Caco-2 (cell line): Measurements from ENCODE around the gene FCAR. TPM values are rescaled to one million over a fixed set of nuclear protein-coding genes. Genes with fewer than 3 reads are reported as not detected.
"Not testable (repeated sequence)": the region's sequence is repeated elsewhere in the genome, so short reads cannot be mapped to it uniquely, and the experiment has no call there.

ENCODE experiments used
- BruUV-seq: library from RNA; stranded (reverse); fragments of 400-500 nt; replicated peaks from 2 replicates; lab custom pipeline; 2021; lab: Mats Ljungman, UMichigan
- CTCF ChIA-PET: fragments of 300-600 bp; sonication (Branson Sonifier 250); formaldehyde crosslinking; loops from one replicate; lab custom pipeline; 2022; ENCODE audit warnings: antibody characterized with exemption; lab: Charles Lee
- POLR2A ChIA-PET: fragments of 300-600 bp; sonication (Branson Sonifier 250); formaldehyde crosslinking; loops from one replicate; lab custom pipeline; 2022; ENCODE audit warnings: antibody characterized with exemption; lab: Charles Lee
- DNase-seq, 2 experiments: peaks; one replicate each; pipeline versions ENCODE4 v3.0.0 to v3.0.0-alpha.2; 2020 to 2022
- H3K27me3 ChIP-seq: replicated peaks from 2 replicates; pipeline ENCODE4 v1.6.0; 2011; ENCODE audit warnings: low read length; ENCODE audit not compliant: control insufficient read depth, insufficient read depth
- H3K36me3 ChIP-seq: 2 replicates; pipeline ENCODE4 v1.5.1; 2011; ENCODE audit warnings: low read length; ENCODE audit not compliant: control insufficient read depth, insufficient read depth
- H3K4me1 ChIP-seq: fragments of 250-450 bp; sonication (Bioruptor Pico); 2 replicates; pipeline ENCODE4 v1.5.1; 2020; ENCODE audit warnings: mild to moderate bottlenecking
- H3K4me3 ChIP-seq: 2 replicates; pipeline ENCODE4 v1.5.1; 2011; ENCODE audit warnings: low read depth, mild to moderate bottlenecking, control low read depth, low read length
- H3K9me3 ChIP-seq: fragments of 250-450 bp; sonication (Bioruptor Pico); 2 replicates; pipeline ENCODE4 v1.5.1; 2020; ENCODE audit warnings: mild to moderate bottlenecking, moderate library complexity
- H3K27ac Mint-ChIP-seq: one replicate; pipeline ENCODE4 v1.8.0; 2022; ENCODE audit warnings: mixed read lengths; ENCODE audit not compliant: unreplicated experiment
- H3K27me3 Mint-ChIP-seq: one replicate; pipeline ENCODE4 v1.8.0; 2022; ENCODE audit warnings: mixed read lengths; ENCODE audit not compliant: insufficient read depth, unreplicated experiment
- H3K36me3 Mint-ChIP-seq: one replicate; pipeline ENCODE4 v1.8.0; 2022; ENCODE audit warnings: mild to moderate bottlenecking, mixed read lengths; ENCODE audit not compliant: insufficient read depth, unreplicated experiment
- H3K4me1 Mint-ChIP-seq: one replicate; pipeline ENCODE4 v1.8.0; 2022; ENCODE audit warnings: low read depth, mixed read lengths; ENCODE audit not compliant: unreplicated experiment
- H3K4me3 Mint-ChIP-seq: one replicate; pipeline ENCODE4 v1.8.0; 2022; ENCODE audit warnings: mild to moderate bottlenecking, moderate library complexity, mixed read lengths; ENCODE audit not compliant: unreplicated experiment
- H3K9me3 Mint-ChIP-seq: one replicate; pipeline ENCODE4 v1.8.0; 2022; ENCODE audit warnings: mixed read lengths; ENCODE audit not compliant: unreplicated experiment
- intact Hi-C: fragments of 100-400 bp; cut with micrococcal nuclease; formaldehyde crosslinking; loops from one replicate; pipeline ENCODE4 v1.10.0; 2022; ENCODE audit not compliant: unreplicated experiment
- total RNA-seq: library from RNA; stranded (reverse); gene quantifications from 2 replicates; pipeline ENCODE4 v1.2.3, GENCODE V29; 2022
- TF ChIP-seq, protein P1 (sequence below), 2 experiments: fragments of 200-600 bp in 1 of 2; IDR thresholded peaks; 1 replicate in 1 of 2; 2 replicates in 1 of 2; pipeline versions ENCODE4 v1.5.1 to v1.8.0; 2011 to 2022; ENCODE audit warnings: antibody characterized with exemption in 1 of 2, control low read depth in 1 of 2, inconsistent platforms in 1 of 2, low read depth in 1 of 2, low read length in 1 of 2, mild to moderate bottlenecking in 1 of 2, moderate library complexity in 1 of 2; ENCODE audit not compliant: insufficient read depth in 1 of 2, severe bottlenecking in 1 of 2, unreplicated experiment in 1 of 2

Gene FCAR
- total RNA-seq, 1 experiment from 2014 or later, result not detected

DNA sequence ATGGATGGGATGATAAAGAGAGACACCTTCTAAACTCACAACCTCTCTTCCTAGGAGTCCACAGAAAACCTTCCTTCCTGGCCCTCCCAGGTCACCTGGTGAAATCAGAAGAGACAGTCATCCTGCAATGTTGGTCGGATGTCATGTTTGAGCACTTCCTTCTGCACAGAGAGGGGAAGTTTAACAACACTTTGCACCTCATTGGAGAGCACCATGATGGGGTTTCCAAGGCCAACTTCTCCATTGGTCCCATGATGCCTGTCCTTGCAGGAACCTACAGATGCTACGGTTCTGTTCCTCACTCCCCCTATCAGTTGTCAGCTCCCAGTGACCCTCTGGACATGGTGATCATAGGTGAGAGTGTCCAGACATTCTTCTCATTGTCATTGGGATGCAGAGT is 36.5 kb upstream of the FCAR start:
- intact Hi-C loops, H3K27me3 ChIP-seq, BruUV-seq, H3K4me1 ChIP-seq, H3K4me1 Mint-ChIP-seq, H3K36me3 ChIP-seq, CTCF ChIA-PET, H3K27ac Mint-ChIP-seq, H3K9me3 ChIP-seq, DNase-seq, POLR2A ChIA-PET, H3K4me3 Mint-ChIP-seq, H3K4me3 ChIP-seq, H3K36me3 Mint-ChIP-seq: not testable (repeated sequence)
- Mint-ChIP-seq H3K9me3 (peaks cover 18% of the 10 kb centered on the region), H3K27me3 (peaks cover 17% of the 10 kb centered on the region)

DNA sequence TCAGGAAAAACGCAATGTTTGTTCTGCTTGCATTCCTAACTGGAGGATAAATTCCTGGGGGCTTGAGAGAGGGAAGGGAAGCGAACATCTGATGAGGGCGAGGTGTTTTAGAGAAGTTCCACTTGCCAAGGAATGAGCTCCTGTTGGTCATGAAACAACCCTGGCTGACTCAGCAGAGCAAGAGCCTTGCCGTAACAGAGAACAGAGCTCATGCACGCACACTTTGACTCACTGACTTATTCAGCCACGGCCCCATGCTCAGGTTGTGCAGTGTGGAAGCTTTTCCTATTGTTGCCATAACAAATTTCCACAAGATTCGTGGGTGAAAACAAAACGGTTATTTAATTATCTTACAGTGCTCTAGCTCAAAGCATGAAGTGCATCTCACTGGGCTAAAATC is 30.9 kb upstream of the FCAR start:
- H3K9me3 Mint-ChIP-seq, H3K4me1 ChIP-seq, H3K9me3 ChIP-seq, H3K36me3 ChIP-seq, H3K4me3 Mint-ChIP-seq, intact Hi-C loops, DNase-seq, H3K4me1 Mint-ChIP-seq, H3K27me3 ChIP-seq, POLR2A ChIA-PET, H3K4me3 ChIP-seq, H3K27ac Mint-ChIP-seq, H3K36me3 Mint-ChIP-seq, CTCF ChIA-PET, BruUV-seq: not testable (repeated sequence)
- peaks cover 32% of the 10 kb centered on the region for H3K27me3 Mint-ChIP-seq

DNA sequence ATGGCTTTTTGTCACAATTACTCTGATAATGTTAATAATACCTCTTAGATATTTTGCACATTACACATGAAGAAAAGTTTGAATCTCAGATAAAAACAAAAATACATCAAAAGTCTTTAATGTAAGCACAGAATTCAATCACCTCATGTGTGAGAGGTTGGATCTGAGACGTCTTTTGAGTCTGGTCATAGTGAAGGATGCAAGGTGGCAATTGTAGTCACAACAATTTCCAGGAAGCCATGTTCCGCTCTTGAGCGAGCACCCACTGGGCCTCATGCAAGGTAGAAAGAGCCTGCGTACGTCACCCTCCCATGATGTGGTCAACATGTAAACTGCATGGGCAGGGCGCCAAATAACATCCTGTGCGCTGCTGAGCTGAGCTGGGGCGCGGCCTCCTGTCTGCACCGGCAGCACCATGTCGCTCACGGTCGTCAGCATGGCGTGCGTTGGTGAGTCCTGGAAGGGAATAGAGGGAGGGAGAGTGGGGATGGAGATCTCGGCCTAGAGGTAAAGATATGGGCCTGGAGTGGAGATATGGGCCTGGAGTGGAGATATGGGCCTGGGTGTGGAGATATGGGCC is 23.9 kb upstream of the FCAR start, which contains the start of gene KIR3DL2:
KIR3DL2 (plus strand) TSS at position 383 of the 580 bp plus-strand sequence; CDS start at position 416, 33 bp downstream.
- H3K9me3 ChIP-seq, CTCF ChIA-PET, H3K4me1 ChIP-seq, POLR2A ChIA-PET, H3K36me3 ChIP-seq, H3K36me3 Mint-ChIP-seq, H3K27me3 ChIP-seq, H3K9me3 Mint-ChIP-seq, H3K4me1 Mint-ChIP-seq, H3K4me3 Mint-ChIP-seq, BruUV-seq, intact Hi-C loops, H3K27ac Mint-ChIP-seq, H3K4me3 ChIP-seq, DNase-seq: not testable (repeated sequence)
- peaks cover 35% of the 10 kb centered on the region for H3K27me3 Mint-ChIP-seq

DNA sequence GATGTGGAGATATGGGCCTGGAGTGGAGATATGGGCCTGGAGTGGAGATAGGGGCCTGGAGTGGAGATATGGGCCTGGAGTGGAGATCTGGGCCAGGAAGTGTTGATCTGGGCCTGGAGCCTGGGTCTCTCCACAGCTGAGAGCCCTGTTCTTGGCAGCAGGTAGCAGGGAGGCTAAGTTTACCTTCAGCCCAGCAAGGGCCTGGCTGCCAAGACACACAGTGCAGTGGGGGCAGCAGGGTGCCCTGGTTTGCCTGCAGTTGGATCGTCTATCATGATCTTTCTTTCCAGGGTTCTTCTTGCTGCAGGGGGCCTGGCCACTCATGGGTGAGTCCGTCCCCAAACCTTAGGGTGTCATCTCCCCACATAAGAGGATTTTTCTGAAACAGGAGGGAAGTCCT is 23.1 kb upstream of the FCAR start:
- POLR2A ChIA-PET, result no interaction called here
- H3K9me3 Mint-ChIP-seq, result no peaks in the 10 kb centered on the region
- H3K4me1 ChIP-seq, result no peaks in the 10 kb centered on the region
- H3K36me3 ChIP-seq, result no peaks in the 10 kb centered on the region
- H3K27me3 ChIP-seq, result no peaks in the 10 kb centered on the region
- H3K27ac Mint-ChIP-seq, result no peak overlapping the region
- H3K4me3 ChIP-seq, result no peak overlapping the region
- no peaks in the 10 kb centered on the region for H3K9me3 ChIP-seq
- CTCF ChIA-PET, result no interaction called here
- H3K27me3 Mint-ChIP-seq, result peaks cover 34% of the 10 kb centered on the region
- intact Hi-C loops, result no loop called here
- no peaks in the 10 kb centered on the region for H3K4me1 Mint-ChIP-seq
- BruUV-seq, result no TSS peak
- TF ChIP-seq, protein P1, sequence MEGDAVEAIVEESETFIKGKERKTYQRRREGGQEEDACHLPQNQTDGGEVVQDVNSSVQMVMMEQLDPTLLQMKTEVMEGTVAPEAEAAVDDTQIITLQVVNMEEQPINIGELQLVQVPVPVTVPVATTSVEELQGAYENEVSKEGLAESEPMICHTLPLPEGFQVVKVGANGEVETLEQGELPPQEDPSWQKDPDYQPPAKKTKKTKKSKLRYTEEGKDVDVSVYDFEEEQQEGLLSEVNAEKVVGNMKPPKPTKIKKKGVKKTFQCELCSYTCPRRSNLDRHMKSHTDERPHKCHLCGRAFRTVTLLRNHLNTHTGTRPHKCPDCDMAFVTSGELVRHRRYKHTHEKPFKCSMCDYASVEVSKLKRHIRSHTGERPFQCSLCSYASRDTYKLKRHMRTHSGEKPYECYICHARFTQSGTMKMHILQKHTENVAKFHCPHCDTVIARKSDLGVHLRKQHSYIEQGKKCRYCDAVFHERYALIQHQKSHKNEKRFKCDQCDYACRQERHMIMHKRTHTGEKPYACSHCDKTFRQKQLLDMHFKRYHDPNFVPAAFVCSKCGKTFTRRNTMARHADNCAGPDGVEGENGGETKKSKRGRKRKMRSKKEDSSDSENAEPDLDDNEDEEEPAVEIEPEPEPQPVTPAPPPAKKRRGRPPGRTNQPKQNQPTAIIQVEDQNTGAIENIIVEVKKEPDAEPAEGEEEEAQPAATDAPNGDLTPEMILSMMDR (IDR thresholded peaks at IDR 0.05; ENCODE audit: insufficient read depth in 1 of 2, low read depth in 1 of 2, low read length in 1 of 2, severe bottlenecking in 1 of 2, unreplicated experiment in 1 of 2), result no peak
- no peak for DNase-seq
- H3K4me3 Mint-ChIP-seq, result no peak overlapping the region
- H3K36me3 Mint-ChIP-seq, result no peaks in the 10 kb centered on the region
